Uterus (tissue), 2 donors: ENCODE results near the gene CLSTN3.

Experiments used
- CTCF ChIP-seq, 4 experiments: fragments of 200-600 bp in 2 of 4; fragments of 450-650 bp in 2 of 4; sonication (generic) in 2 of 4; IDR thresholded peaks; one replicate each; pipeline ENCODE4 v1.5.1; 2016 to 2019; ENCODE audit warnings: antibody characterized with exemption in 4 of 4, mild to moderate bottlenecking in 2 of 4, moderate library complexity in 1 of 4
- POLR2A ChIP-seq, 2 donors: fragments of 450-650 bp; IDR thresholded peaks; one replicate each; pipeline ENCODE4 v1.6.1; 2016; ENCODE audit warnings: antibody characterized with exemption in 2 of 2, mild to moderate bottlenecking in 1 of 2, moderate library complexity in 1 of 2

GRCh38 chr12:7110661-7111060 is 19.5 kb upstream of the CLSTN3 start:
- no peak for TF ChIP-seq POLR2A (IDR thresholded peaks at IDR 0.05)
- TF ChIP-seq CTCF (IDR thresholded peaks at IDR 0.05): no peak
